ENCODE data around the gene MAP1A.

- TF ChIP-seq CTCF (IDR thresholded peaks at IDR 0.05; ENCODE audit: low read length) = no peak
- TF ChIP-seq EZH2phosphoT487 (IDR thresholded peaks at IDR 0.05; ENCODE audit: low read length) = no peak
- TF ChIP-seq EZH2 (optimal IDR thresholded peaks at IDR 0.05; ENCODE audit: low read depth, low read length) = no peak
Measured at GRCh38 chr15:43545426-43545825, 28.0 kb downstream of the MAP1A start.
